Caki2 (cell line): ENCODE measurements around the gene ABCD3. TPM values are rescaled to one million over a fixed set of nuclear protein-coding genes. Genes with fewer than 3 reads are reported as not detected.
"Not testable (repeated sequence)": the region's sequence is repeated elsewhere in the genome, so short reads cannot be mapped to it uniquely, and the experiment has no call there.

Experiments
- DNase-seq: peaks from one replicate; pipeline ENCODE4 v3.0.0-alpha.2; 2015; ENCODE audit warnings: low read depth
- in situ Hi-C: cut with HindIII; loops from 2 replicates; pipeline ENCODE4 v1.10.0; 2016; ENCODE audit warnings: low sequenced_read_pairs, low pct_unique_long_range_greater_than_20kb, mixed read lengths
- total RNA-seq: library from RNA; depleted of rRNA; stranded (reverse); fragments of >200 nt; shearing (Covaris generic); gene quantifications from 2 replicates; pipeline ENCODE4 v1.2.3, GENCODE V29; 2014; ENCODE audit warnings: low replicate concordance

ABCD3 gene
- total RNA-seq, 1 experiment from 2014 or later = 17.1 TPM

- in situ Hi-C loops, DNase-seq: not testable (repeated sequence)
Observed at GRCh38 chr1:94443067-94443466, 24.9 kb downstream of the ABCD3 start.

GRCh38 chr1:94444819-94445218, 26.6 kb downstream of the ABCD3 start:
- DNase-seq, in situ Hi-C loops: not testable (repeated sequence)

GRCh38 chr1:94445733-94446132, 27.5 kb downstream of the ABCD3 start:
- DNase-seq, in situ Hi-C loops: not testable (repeated sequence)

GRCh38 chr1:94446177-94446576, 28.0 kb downstream of the ABCD3 start:
- DNase-seq, in situ Hi-C loops: not testable (repeated sequence)

- in situ Hi-C loops = not testable (repeated sequence)
Observed at GRCh38 chr1:94448741-94449140, 30.6 kb downstream of the ABCD3 start.

GRCh38 chr1:94456736-94457135, 38.5 kb downstream of the ABCD3 start:
- in situ Hi-C loops = no loop called here
- no peak for DNase-seq

More at GRCh38 chr1:94448741-94449140, 30.6 kb downstream of the ABCD3 start:
- not testable (repeated sequence) for DNase-seq

GRCh38 chr1:94462606-94463005, 44.4 kb downstream of the ABCD3 start:
- in situ Hi-C loops = no loop called here
- DNase-seq = no peak

- in situ Hi-C loops = no loop called here
- DNase-seq = no peak
Observed at GRCh38 chr1:94463056-94463764, 45.0 kb downstream of the ABCD3 start.

GRCh38 chr1:94463765-94464330, 45.7 kb downstream of the ABCD3 start:
- peak; percentile 53 for DNase-seq
- in situ Hi-C loops = no loop called here

GRCh38 chr1:94468708-94469107, 50.5 kb downstream of the ABCD3 start:
- in situ Hi-C loops = no loop called here

GRCh38 chr1:94471271-94471670, 53.1 kb downstream of the ABCD3 start:
- DNase-seq = no peak
- in situ Hi-C loops = no loop called here

More at GRCh38 chr1:94468708-94469107, 50.5 kb downstream of the ABCD3 start:
- no peak for DNase-seq

GRCh38 chr1:94475232-94475631, 57.0 kb downstream of the ABCD3 start:
- in situ Hi-C loops = no loop called here

GRCh38 chr1:94479682-94480081, 61.5 kb downstream of the ABCD3 start:
- no peak for DNase-seq
- in situ Hi-C loops = no loop called here

More at GRCh38 chr1:94475232-94475631, 57.0 kb downstream of the ABCD3 start:
- no peak for DNase-seq

GRCh38 chr1:94481473-94481933, 63.3 kb downstream of the ABCD3 start:
- peak; percentile 48 for DNase-seq
- in situ Hi-C loops = no loop called here

GRCh38 chr1:94486990-94487389, 68.8 kb downstream of the ABCD3 start:
- no peak for DNase-seq
- in situ Hi-C loops = no loop called here

- DNase-seq = no peak
- in situ Hi-C loops = no loop called here
Observed at GRCh38 chr1:94490556-94490955, 72.4 kb downstream of the ABCD3 start.

- in situ Hi-C loops = no loop called here
Observed at GRCh38 chr1:94496076-94496755, 78.0 kb downstream of the ABCD3 start.

GRCh38 chr1:94501426-94501825, 83.2 kb downstream of the ABCD3 start:
- in situ Hi-C loops = no loop called here
- no peak for DNase-seq

More at GRCh38 chr1:94496076-94496755, 78.0 kb downstream of the ABCD3 start:
- DNase-seq = no peak

GRCh38 chr1:94501935-94502334, 83.7 kb downstream of the ABCD3 start:
- in situ Hi-C loops = no loop called here
- no peak for DNase-seq
